Measurements from ENCODE around the gene SCNM1.

Gene SCNM1, protein sequence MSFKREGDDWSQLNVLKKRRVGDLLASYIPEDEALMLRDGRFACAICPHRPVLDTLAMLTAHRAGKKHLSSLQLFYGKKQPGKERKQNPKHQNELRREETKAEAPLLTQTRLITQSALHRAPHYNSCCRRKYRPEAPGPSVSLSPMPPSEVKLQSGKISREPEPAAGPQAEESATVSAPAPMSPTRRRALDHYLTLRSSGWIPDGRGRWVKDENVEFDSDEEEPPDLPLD

DNA sequence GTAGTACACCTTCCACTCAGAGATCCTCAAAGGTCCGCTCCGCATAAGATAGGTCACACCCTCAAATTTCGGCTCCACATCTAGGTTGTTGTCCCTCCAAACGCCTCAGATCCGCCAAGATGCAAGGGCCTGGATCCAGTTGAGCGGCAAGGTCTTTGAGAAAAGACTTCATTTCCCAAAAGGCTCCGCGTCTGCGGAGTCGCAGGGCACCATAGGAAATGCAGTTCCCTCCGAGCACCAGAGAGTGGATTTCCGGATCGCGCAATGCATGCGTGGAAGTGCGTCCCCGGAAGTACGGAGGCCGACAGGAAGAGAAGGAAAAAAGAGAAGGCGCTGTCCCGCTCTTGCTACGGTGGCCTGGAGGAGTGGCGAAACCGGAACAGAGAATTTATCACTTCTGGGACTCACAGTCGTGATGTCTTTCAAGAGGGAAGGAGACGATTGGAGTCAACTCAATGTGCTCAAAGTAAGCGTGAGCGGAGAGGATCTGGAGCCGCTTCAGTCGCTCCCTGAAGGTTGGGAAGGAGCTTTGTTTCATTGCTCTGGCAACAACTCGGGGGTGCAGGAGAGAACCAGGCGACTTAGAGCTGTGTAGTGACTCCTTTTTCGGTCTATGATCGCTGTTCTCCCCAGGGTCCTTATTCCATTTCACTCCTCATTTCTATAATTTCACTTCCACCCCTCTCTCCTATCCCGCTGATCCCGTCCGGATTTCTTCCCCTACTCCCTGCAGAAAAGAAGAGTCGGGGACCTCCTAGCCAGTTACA, at the start of gene SCNM1, which contains the start of gene LYSMD1:
Gene SCNM1, plus strand, starts transcription at position 407 of the 767 bp plus-strand sequence. Its CDS starts 9 bp downstream, at position 416.
Gene LYSMD1, minus strand, starts transcription at position 165 of the 767 bp plus-strand sequence. CDS start 644 bp downstream, outside the sequence.
- DNase-seq, result peak; percentile 92

DNA sequence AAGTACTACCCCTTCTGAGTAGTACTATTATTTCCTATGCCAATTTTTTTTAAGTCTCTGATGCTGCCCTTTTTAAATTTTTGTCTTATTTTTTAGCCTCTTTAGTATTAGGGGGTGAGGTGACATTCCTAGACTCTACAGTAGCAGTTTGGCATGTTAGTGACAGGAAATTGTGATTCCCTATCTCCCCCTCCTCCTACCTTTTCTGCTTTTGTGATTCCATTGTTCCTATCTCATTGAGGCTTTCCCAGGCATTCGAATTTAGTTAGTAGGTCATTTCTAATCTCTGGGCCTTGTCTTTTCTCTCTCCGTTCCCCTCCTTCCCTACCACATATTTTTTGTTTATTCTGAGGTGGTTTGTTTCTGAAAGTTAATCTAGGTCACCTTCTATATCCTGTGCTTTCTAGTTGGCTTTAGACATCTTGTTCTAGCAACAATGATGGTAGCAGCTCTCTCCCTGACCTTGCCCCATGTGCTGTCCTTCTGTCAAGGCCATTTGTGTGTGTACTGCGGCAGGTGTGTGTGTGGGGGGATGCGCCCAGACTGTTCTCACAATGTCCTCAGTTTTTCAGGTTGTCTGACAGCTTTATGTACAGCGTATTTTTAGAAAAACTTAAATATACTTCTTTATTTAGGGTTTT, 41.1 kb upstream of the SCNM1 start:
- DNase-seq, result no peak

DNA sequence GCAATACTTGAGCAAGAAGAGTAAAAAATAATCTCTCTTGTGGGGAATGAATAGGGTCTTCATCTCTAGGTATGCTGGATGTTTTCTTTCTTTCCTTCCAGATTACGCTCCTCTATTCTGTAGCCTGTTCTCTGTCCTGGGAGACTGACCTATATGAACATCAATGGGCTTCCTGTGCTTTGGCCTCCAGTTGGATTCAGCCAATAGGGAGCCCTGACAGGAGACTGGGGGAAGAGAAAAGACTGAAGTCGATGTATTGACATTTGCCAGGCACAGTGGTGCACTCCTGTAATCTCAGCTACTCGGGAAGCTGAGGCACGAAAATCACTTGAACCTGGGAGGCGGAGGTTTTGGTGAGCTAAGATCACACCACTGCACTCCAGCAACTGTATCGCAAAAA, 37.1 kb upstream of the SCNM1 start:
- DNase-seq, result no peak

DNA sequence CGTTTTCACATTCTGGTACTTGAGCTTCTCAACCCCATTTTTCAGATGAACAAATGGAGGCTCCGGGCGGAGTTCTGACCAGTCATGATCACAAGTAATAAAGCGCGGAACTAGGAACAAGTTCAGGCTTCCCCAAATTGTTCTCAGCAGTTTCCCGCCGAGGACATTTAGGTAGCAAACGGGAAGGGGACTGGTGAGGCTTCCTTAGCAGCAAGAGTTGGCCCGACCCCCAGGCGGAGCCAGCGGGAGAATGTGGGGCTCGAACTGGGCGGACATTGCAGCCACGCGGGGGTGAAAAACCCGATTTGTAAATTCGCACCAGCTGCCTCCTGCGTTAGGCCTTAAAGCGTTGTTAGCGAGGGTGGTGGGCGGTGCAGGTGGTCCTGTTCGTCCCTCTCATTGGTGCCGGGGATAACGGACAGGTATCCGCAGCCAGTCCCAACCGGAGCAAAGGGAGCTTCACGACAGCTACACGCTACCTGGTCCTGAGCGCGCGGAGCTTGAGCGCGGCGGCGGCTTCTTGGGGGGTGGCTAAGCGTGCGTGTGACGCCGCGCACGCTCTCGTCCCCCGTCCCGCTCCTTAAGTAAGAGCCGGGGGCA, 34.9 kb upstream of the SCNM1 start:
- DNase-seq, result no peak

DNA sequence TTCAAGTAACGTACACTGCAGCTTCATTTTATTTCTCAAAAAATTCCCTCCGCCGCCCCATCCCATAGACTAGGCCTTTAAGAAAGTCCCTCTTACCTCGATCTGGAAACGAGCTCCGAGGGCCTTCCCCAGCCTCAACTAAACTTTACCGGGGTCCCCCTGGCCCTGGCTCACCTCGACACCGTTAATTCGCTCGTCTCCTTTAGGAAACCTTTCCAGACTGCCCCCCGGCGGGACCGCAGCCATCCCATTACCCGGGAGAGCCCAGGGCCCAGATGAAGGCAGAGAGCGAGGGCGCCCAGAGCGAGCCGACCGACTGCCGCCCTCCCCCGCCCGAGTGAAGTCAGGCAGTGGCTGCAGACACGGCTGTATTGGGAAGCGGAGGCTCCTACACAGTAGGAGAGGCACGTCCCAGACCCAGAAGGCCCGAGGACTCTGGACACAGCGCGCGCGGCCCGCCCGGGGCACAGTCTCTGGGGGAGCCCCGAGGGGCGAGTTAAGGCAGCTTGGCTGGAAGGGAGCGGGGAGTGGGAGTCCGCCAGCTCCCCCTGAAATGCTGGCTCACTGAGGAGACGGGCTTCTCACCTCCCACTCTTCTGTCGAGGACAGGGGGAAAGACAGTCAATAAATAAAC, 34.1 kb upstream of the SCNM1 start:
- no peak for DNase-seq

DNA sequence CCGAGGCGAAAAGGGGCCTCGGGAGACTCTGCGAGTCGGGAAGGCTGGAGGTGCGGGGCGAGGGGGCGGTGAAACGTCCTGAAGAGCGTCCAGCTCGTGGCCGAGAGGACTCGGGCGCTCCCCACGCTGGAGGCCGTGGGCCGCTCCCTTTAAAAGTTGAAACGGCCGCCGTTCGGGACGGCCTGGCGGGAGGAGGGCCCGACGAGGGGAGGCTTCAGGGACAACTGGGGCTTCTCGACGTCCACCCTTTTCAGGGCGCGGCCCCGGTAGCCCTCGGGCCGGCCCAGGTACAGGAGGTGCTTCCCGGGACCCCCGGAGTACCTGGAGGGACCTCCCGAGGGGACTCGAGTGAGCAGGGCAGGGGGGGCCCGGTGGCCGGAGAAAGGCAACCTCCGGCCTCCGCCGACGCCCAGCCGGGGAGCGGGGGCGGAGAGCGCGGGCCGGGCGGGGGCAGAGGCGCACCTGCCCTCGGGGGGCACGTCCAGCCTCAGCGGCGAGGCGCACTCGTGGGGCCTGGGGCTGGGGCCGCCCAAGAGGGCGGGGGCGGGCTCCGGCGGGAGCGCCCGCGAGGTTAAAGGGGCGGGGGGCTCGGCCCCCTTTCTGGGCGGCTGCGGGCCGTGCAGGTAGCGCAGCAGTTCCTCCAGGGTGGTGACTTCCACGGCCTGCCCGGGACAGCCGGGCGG, 33.5 kb upstream of the SCNM1 start:
- no peak for DNase-seq

DNA sequence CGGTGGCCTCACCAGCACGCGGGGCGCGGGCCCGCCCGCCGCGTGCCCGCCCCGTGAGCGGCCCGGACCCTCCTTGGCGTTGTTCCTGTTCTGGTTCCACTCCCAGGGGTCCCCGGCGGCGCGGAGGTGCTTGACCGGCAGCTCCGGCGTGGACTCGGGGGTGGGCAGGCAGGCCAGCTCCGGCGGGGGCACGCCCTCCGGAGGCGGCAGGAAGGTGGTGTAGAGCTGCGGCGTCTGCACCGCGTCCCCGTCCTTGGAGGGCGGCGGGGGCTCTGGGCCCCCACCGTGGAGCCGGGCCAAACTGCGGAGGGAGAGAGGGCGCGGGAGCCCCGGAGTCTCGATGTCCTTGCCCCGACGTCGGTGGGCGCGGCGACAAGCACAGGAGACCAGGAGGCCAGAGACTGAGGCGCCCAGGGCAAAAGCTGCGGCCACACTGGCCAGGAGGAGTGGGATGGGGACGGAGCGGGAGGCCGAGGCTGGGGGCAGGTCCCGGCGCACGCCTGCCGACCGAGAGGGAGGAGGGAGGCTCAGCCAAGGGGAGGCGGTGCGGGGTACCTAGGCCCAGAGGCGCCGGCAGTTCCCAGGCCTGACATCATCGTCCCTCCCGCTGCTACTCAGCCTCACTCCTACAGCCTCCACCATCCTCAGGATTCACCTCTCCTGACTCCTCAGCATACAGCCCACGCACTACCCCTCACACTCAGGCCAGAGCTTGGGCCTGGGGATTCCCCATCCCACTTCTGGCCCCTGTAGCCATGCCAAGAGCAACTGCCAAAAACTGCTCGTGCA, 32.7 kb upstream of the SCNM1 start:
- DNase-seq, result no peak

DNA sequence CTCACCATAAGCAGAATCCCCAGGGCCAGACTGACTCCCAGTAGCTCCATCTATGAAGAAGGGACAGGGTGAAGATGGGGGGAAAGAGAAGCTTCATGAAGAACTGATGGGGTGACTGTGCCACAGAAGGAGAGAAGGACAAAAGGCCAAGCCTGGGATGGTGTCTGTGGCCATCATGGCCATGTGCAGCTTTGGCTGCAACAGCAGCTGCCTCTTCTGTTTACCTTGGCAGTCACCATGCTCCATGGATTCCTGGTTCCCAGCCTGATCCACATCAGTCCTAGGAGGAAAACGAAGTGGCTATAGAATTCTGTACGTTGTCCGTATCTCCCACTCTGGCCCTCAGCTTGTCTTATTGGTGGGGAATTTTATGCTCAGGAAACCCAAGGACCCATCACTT, 31.5 kb upstream of the SCNM1 start:
- DNase-seq, result no peak

DNA sequence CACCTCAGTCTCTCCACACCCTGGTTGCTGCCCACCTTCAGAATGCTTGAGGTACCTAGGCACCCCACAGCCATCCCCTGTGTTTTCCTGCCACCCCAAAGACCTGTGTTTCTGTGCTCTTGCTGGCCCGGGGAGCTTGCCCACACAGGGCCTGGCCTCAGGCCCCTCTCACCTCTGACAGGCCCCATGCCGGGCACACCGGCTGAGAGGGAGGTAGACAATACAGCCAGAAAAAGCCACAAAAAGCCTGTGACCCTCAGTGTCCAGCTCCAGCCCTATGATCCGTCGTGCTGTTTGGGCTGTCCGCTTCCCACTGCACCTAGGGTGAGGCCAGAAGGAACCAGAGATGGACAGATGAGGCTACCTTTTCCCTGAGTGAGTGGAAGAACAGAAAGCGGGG, 31.0 kb upstream of the SCNM1 start:
- DNase-seq, result no peak

DNA sequence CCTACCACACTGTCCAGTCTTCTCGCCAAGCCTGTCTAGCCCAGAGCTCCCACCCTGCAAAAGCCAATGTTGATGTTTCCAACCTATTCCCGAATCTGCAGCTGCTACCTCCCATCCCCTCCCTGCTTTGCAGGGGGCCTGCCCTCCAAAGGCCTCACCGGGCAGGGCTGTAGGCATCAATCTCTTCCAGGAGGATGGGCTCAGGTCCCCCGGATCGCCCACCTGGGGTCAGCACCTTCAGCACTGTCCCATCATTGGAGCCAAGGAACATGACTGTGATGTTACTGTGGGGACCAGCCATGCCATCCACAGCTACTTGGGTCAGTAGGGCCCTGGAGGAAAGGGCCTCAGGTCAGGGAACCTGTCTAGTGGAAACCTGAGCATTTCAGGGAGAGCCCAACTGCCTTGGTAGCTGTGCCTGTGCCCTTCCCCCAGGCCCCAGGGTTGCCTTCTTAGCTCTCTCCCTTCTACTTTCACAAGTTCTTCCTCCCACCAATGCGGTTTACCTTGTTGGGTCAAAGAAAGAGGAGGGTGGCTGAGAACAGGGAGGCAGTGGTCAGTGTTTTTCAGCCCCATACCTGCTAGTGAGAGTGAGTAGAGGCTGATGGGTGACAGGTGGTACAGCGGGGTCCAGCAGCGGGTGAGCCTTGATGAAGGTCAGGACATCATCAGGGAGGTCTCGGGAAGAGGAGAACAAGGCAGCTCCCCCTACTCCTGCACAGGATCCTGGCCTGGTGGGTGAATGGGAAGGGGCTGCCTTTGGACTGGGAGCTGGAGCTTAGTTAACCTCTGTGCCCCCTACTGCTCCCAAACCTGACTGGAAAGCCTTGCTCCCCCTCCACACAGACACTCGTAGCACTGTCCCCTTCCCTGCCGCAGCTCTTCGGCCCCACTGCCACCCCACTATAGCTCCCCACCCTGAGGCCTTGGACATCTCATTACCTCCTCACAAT, 30.2 kb upstream of the SCNM1 start:
- DNase-seq, result no peak

DNA sequence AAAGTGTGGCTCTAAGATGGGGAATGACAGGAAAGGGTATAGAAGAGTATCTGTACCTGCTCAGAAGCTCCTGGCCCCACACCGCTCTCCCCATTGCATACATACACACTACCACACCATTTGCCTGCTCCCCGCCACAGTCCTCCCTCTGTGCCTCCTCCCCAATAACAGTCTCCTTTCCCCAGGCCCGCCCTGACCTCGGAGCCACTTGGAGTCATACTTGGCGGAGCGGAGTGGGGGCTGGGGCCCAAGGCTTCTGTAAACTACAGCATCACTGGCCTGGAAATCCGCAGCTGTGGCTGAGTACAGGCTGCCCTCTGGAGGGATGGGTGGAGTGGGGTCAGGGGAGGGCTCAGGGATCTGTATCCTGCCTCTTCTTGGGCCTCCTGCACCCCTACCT, 28.2 kb upstream of the SCNM1 start:
- no peak for DNase-seq

DNA sequence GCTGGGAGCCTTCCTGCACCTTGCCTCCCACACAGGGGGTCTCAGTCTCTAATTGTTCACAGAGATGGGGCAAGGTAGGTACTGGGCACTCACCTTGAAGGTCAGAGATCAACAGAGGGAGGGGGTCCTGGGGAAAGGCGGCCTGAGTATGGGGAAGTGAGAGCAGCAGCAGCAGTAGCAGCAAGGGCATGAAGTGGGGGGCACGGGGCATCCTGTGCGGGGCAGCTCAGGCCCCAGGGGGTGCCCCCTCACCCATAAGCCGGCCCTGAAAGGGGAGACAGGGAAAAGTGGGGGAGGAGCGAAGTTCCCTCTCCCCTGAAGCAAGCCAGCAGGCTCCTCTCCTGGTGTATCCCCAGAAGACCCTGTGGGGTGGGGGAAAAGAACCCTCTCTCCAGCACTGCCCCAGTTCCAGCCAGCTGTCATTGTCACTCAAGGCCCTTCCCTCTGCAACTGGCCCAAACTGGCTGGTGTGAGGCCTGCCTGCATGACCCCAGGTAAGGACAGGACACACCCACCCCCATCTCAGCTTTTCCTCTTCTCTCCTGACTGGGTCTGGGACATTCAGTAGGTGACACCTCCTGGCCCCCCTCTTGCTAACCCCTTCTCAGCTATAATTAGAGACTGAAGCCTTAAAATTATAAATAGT, 23.4 kb upstream of the SCNM1 start:
- DNase-seq, result no peak

DNA sequence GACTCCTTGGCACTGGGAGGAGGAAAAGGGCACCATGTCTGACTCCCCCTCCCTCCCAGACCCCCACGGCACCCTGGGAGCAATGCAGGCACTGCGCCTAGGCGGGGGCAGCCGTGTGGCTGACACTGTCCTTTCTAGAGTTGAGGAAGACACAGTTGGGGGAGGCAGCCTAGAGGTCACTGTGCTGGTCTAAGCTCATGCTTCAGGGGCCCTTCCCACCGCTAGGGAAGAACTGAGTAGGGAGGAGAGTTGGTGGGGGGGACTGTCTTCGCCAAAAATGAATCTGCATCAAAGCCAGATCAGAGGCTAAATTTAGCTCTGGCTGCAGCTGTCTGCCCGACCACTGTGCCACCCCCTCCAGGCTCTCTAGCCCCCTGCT, 22.9 kb upstream of the SCNM1 start:
- DNase-seq, result no peak

DNA sequence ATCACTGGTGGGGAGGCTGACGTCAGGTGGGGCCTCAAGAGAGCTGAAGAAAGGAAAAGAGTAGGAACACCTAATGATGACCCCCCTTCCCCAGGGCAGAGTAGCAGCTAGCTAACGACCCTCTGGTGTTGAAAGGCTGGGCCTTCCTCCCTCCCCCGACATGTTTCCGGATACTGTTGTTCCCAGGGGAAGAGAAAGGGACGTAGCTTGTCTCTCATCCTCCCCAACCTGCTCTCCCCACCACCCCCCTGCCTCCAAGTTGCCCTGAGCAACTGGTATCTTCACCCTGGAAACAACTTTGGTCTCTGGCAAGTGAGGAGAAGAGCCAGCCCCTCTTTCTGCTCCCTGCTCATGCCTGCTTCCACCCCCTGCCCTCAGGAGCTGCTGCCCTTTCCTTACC, 22.0 kb upstream of the SCNM1 start:
- DNase-seq, result no peak

DNA sequence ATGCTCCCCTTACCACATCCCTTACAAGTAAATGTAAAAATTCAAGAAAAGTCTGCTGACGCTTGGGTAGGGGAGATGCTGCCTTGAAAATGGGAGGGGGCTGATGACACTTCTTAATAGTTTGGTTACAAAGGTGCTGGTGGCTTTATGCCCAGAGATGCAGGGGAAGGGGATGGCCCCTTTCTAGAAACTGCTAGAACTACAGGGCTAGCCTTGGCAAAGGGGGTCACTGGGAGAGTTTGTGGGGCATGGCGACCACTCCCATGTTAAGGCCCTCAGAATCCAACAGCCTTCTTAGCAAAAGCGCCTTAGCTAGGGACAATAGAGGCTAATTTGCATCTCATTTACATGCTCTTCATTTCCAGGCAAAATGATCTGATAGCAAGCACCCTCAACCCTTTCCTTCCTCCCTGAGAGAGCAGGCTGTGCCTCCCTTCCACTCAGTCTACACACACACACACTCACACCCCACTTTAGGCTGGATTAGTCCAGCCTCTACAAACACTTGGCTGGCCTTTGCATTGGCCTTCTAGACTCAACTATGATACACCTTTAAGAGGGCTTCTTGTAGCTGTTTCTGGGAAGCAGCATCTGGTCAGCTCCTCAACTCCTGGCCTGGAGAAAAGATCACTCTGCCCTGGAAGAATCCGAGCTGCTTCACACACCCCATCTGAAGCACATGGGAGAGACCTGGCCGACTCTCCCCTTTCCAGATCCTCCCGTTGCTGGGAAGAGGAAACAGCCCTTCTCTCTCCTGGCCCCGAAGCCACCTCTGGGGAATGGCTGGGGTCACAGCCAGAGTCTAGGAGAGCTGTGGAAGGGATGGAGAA, 21.3 kb upstream of the SCNM1 start:
- no peak for DNase-seq

DNA sequence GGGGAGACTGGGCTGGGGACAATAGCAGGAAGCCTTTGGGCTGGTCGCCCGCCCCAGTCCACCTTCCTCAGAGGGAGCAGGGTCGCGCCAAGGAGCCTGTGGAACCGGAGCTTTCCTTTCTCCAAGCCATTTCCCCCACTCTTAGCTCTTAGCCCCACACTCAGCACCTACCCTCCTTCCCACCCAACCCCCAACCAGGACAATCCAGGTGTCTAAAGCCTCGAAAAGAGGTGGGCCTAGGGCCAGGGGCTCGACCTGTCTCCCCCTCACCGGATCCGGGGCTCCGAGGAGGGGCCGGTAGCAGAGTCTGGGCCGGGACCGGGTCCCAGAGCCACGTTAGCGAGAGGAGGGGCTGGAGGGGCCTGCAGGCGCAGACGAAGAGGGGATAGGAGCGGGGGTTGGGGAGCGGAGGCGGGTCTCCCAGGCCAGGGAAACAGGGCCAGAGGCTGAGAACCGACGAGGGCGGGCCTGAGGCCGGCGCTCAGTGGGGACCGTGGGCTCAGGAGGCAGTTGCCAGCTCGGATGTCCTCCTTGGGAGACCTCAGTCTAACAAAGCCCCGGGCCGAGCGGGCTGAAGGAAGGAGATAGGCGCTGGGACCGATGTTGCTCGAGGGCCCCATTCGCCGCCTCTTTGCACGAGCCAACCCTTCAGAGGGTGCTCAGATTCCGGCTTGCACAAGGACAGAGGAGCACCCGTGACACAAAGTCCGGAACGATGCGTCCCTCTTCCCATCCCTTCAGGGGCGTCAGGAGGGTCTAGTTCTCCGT, 20.5 kb upstream of the SCNM1 start:
- no peak for DNase-seq

DNA sequence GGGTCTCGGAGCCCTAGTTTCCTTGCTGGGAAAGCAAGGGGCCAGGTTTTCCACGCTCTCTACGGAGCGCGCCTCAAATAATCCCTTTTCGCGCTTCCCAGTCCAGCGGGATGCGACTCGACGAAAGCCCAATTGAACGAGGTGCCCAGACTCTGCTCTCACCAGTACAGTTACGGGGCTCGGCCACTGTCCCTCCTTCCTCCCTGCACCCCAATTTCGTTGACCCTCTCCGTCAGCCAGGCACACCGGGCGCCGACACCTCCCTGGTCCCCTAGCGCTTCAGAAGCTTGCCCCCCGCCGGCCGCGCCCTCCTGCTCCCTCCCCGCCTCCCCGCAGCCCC, 19.9 kb upstream of the SCNM1 start:
- DNase-seq, result no peak

DNA sequence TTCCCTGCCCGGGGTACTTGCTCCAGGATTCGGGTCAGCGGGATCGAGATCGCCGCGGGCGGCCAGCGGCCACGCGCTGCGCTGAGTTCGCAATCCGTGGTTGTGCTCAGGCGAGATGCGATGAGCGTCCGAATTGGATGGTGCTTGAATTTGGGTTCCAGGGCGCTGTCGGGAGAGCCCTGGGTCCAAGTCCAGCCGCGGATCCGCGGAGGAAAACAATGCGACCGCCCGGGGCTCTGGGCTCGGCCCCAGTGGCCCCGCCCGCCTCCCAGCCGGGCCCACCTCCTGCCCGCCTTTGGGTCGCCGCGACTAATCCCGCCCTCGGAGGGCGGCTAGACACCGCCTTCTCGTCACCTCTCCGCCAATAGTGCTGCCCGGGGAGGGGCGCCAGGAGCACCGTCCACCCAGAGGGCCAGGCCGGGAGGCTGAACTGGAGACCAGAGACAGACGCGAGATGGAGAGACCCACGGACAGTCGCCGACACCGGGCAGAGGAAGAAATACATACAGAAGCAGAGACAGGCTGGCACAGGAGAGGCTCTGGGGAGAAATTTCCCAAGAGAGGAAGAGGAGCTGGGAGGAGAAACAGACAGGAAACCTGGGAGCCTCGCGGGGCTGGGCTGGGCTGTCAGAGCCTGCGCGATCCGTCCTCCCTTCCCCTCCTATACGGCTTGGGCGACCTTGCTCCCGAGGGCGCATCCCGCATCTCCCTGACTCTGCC, 19.4 kb upstream of the SCNM1 start, which contains the start of gene SEMA6C:
Gene SEMA6C, minus strand, starts transcription at position 220 of the 720 bp plus-strand sequence. CDS start 4,010 bp downstream, outside the sequence.
- DNase-seq, result peak; percentile 32

Data from KG1 (cell line).